ENCODE data around the gene OPN4.
"Not testable (repeated sequence)": the region's sequence is repeated elsewhere in the genome, so short reads cannot be mapped to it uniquely, and the experiment has no call there.

Gene OPN4

DNA sequence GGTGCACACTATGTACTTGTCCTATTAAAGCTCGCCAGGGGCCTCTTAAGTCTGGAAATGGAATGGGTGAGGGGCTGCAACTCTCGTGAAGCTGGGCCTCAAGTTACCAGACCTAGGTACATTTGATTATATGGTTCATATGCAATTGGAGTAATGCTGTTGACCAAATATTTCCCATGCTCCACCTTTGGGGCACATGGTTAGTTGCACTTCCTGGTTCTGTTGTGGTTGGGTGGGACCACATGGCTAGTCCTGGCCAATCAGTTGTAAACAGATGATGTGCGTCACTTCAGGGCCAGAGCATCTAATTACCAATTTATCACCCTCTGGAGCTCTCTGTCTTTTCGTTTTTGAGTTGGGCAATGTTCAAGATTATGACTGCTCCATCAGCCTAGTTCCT, 39.5 kb upstream of the OPN4 start:
- TF ChIP-seq CTCF (IDR thresholded peaks at IDR 0.05; ENCODE audit: low read depth, low read length), result no peak
- in situ Hi-C loops (cut with HindIII; ENCODE audit: low sequenced_read_pairs), result no loop called here
- no peak for DNase-seq (ENCODE audit: low read depth, low spot score)

GRCh38 chr10:86617278-86617677, 37.1 kb upstream of the OPN4 start:
- H3K4me3 ChIP-seq (ENCODE audit: low read depth, low read length); DNase-seq (ENCODE audit: low read depth, low spot score); in situ Hi-C loops (cut with HindIII; ENCODE audit: low sequenced_read_pairs): not testable (repeated sequence)

More for the DNA sequence above, 39.5 kb upstream of the OPN4 start:
- no peak overlapping the region for H3K4me3 ChIP-seq (ENCODE audit: low read depth, low read length)

DNA sequence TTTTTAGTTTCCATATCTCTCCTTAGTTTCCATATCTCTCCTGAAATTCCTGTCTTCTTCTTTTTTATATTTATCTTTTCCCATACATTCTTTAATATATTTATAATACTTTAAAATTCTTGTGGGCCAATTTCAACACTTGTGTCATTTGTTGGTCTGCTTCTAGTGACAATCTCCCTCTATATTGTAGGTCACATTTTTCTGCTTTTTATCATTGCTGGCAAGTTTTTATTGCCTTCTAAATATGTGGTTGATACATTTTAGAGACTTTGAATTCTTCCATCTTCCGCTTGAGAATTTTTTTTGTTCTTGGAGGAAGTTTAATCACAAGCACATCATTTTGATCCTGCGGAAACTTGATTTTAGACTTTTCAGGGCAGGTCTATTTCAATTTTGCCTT, 26.0 kb upstream of the OPN4 start:
- no peak for TF ChIP-seq CTCF (IDR thresholded peaks at IDR 0.05; ENCODE audit: low read depth, low read length)
- no peak for DNase-seq (ENCODE audit: low read depth, low spot score)
- in situ Hi-C loops (cut with HindIII; ENCODE audit: low sequenced_read_pairs), result no loop called here
- no peak overlapping the region for H3K4me3 ChIP-seq (ENCODE audit: low read depth, low read length)

DNA sequence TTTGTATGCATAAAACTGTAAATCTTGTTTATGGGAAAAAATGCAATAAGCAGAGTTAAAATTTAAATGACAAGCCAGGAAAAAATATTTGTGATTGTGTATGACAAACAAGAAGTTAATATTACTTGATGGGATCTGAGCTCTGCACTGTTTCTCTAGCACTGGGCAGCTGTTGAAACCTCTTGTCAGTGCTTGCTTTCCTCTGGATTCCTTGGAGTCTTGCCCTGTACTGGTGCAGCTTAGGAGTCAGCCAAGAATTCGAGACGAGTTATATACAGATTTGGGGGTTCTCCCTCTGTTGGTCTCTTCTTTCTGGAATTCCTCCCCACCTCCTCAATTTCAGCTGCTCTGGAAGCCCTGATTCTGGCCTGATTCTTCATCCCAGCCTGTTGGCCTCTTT, 24.3 kb upstream of the OPN4 start:
- H3K4me3 ChIP-seq (ENCODE audit: low read depth, low read length), result no peak overlapping the region
- in situ Hi-C loops (cut with HindIII; ENCODE audit: low sequenced_read_pairs), result no loop called here
- TF ChIP-seq CTCF (IDR thresholded peaks at IDR 0.05; ENCODE audit: low read depth, low read length), result no peak
- DNase-seq (ENCODE audit: low read depth, low spot score), result no peak

- in situ Hi-C loops (cut with HindIII; ENCODE audit: low sequenced_read_pairs), result no loop called here
- no peak for DNase-seq (ENCODE audit: low read depth, low spot score)
- H3K4me3 ChIP-seq (ENCODE audit: low read depth, low read length), result peak overlapping the region; percentile 30
- TF ChIP-seq CTCF (IDR thresholded peaks at IDR 0.05; ENCODE audit: low read depth, low read length), result peak; percentile 23
These were observed 22.1 kb upstream of the OPN4 start for GRCh38 chr10:86632009-86632800.

- no peak overlapping the region for H3K4me3 ChIP-seq (ENCODE audit: low read depth, low read length)
- DNase-seq (ENCODE audit: low read depth, low spot score), result no peak
- no peak for TF ChIP-seq CTCF (IDR thresholded peaks at IDR 0.05; ENCODE audit: low read depth, low read length)
- in situ Hi-C loops (cut with HindIII; ENCODE audit: low sequenced_read_pairs), result no loop called here
These were observed 21.4 kb upstream of the OPN4 start for GRCh38 chr10:86632951-86633350.

DNA sequence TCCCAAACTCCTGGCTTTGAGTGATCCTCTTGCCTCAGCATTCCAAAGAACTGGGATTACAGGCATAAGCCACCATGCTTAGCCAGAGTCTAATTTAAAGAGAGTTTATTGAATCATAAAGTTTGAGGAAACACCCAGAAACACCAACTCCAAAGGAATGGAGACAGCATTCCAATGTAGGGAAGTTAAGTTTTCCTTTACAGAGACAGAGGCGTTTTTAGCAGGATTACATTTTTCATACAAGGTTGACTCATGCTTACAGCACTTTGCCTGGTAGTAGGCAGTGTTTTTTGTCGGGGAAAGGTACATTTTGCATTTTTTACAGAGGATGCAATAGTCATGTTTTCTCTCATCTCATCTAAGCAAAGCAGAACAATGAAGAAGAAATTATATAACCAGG, 18.9 kb upstream of the OPN4 start:
- H3K4me3 ChIP-seq (ENCODE audit: low read depth, low read length), result no peak overlapping the region
- peak; percentile 69 for DNase-seq (ENCODE audit: low read depth, low spot score)
- in situ Hi-C loops (cut with HindIII; ENCODE audit: low sequenced_read_pairs), result no loop called here
- TF ChIP-seq CTCF (IDR thresholded peaks at IDR 0.05; ENCODE audit: low read depth, low read length), result no peak
